NCI-H526 treated with DMSO at 0.1 percent for 48 hours (cell line): ENCODE data around the gene EEF1AKMT2.
"Not testable (repeated sequence)": the region's sequence is repeated elsewhere in the genome, so short reads cannot be mapped to it uniquely, and the experiment has no call there.

Source experiments
- DNase-seq: peaks from one replicate; lab custom pipeline; 2025; lab: John Stamatoyannopoulos, UW

EEF1AKMT2 gene

GRCh38 chr10:124791547-124792348 lies at the start of gene EEF1AKMT2:
TSS of gene EEF1AKMT2 (minus strand) at chr10:124791887. CDS start at chr10:124791833, 54 bp downstream.
- peak; percentile 79 for DNase-seq

- DNase-seq, result no peak
Observed at GRCh38 chr10:124837687-124838086, 46.0 kb upstream of the EEF1AKMT2 start.

- no peak for DNase-seq
Observed at GRCh38 chr10:124831116-124831515, 39.4 kb upstream of the EEF1AKMT2 start.

GRCh38 chr10:124830445-124830844 lies 38.8 kb upstream of the EEF1AKMT2 start:
- no peak for DNase-seq

- DNase-seq, result no peak
Observed at GRCh38 chr10:124829447-124830115, 37.9 kb upstream of the EEF1AKMT2 start.

GRCh38 chr10:124827474-124827873 lies 35.8 kb upstream of the EEF1AKMT2 start:
- DNase-seq, result no peak

- DNase-seq, result no peak
Observed at GRCh38 chr10:124826262-124826661, 34.6 kb upstream of the EEF1AKMT2 start.

GRCh38 chr10:124825702-124826101 lies 34.0 kb upstream of the EEF1AKMT2 start:
- no peak for DNase-seq

GRCh38 chr10:124824932-124825331 lies 33.2 kb upstream of the EEF1AKMT2 start:
- not testable (repeated sequence) for DNase-seq

- DNase-seq, result no peak
Observed at GRCh38 chr10:124824507-124824906, 32.8 kb upstream of the EEF1AKMT2 start.

- DNase-seq, result no peak
Observed at GRCh38 chr10:124821520-124821919, 29.8 kb upstream of the EEF1AKMT2 start.

- DNase-seq, result no peak
Observed at GRCh38 chr10:124820121-124820520, 28.4 kb upstream of the EEF1AKMT2 start.

- DNase-seq, result peak; percentile 0
Observed at GRCh38 chr10:124802313-124802675, 10.6 kb upstream of the EEF1AKMT2 start.

- DNase-seq, result no peak
Observed at GRCh38 chr10:124799211-124799610, 7.5 kb upstream of the EEF1AKMT2 start.

GRCh38 chr10:124798781-124799180 lies 7.1 kb upstream of the EEF1AKMT2 start:
- DNase-seq, result no peak

- no peak for DNase-seq
Observed at GRCh38 chr10:124798364-124798763, 6.7 kb upstream of the EEF1AKMT2 start.

- no peak for DNase-seq
Observed at GRCh38 chr10:124792998-124793352, 1.3 kb upstream of the EEF1AKMT2 start.

- DNase-seq, result not testable (repeated sequence)
Observed at GRCh38 chr10:124782900-124783299, 8.8 kb downstream of the EEF1AKMT2 start.

GRCh38 chr10:124768791-124769190 lies 22.9 kb downstream of the EEF1AKMT2 start:
- DNase-seq, result no peak

GRCh38 chr10:124765256-124765655 lies 26.4 kb downstream of the EEF1AKMT2 start:
- DNase-seq, result no peak

- DNase-seq, result no peak
Observed at GRCh38 chr10:124763267-124763666, 28.4 kb downstream of the EEF1AKMT2 start.

- no peak for DNase-seq
Observed at GRCh38 chr10:124762281-124762680, 29.4 kb downstream of the EEF1AKMT2 start.

- no peak for DNase-seq
Observed at GRCh38 chr10:124756156-124756903, 35.4 kb downstream of the EEF1AKMT2 start.
